NCI-H748 (cell line): ENCODE measurements around the gene SEC11C.

Experiments
- DNase-seq: peaks from one replicate; lab custom pipeline; 2025; ENCODE audit not compliant: unreplicated experiment; lab: John Stamatoyannopoulos, UW

The SEC11C gene

DNA sequence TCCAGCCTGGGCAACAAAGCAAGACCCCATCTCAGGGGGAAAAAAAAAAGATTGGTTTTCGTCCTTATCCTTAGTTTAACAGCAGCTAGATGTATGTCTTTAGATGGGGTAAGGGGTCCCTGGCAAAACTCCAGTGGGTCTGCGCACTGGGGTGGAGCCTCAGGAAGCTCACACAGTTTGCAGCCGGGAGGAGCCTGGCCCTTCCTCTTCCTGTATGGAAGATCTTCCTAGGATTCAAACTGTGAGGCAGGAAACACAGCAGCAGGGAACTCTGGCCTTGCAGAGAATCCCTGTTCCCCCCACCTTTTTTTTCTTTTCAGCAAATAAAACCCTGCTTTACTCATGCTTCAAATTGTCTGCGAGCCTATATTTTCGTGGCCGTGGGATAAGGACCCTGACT lies 67.8 kb downstream of the SEC11C start:
- DNase-seq: no peak
